Stomach (tissue), 9 donors: ENCODE results near the gene SNX32. TPM values are rescaled to one million over a fixed set of nuclear protein-coding genes. Genes with fewer than 3 reads are reported as not detected.

Experiments
- DNase-seq, 2 donors: peaks; one replicate each; pipeline versions ENCODE4 v3.0.0 to v3.0.0-alpha.2; 2013 to 2019
- H3K27ac ChIP-seq, 5 donors: fragments of 200-600 bp in 4 of 5; sonication (generic) in 4 of 5; one replicate each; pipeline ENCODE4 v1.5.1; 2013 to 2019; ENCODE audit warnings: mild to moderate bottlenecking in 1 of 5, moderate library complexity in 1 of 5
- H3K27me3 ChIP-seq, 3 donors: fragments of 200-600 bp; sonication (generic); one replicate each; pipeline ENCODE4 v1.5.1; 2017 to 2019; ENCODE audit warnings: mixed run types in 1 of 3
- H3K36me3 ChIP-seq, 4 donors: fragments of 200-600 bp; sonication (generic); 1 replicate in 3 of 4; 2 replicates in 1 of 4; pipeline ENCODE4 v1.5.1; 2016 to 2019
- H3K4me1 ChIP-seq, 4 donors: fragments of 200-600 bp; sonication (generic); one replicate each; pipeline ENCODE4 v1.5.1; 2016 to 2019
- H3K4me3 ChIP-seq, 4 donors: fragments of 200-600 bp; sonication (generic) in 3 of 4; one replicate each; pipeline ENCODE4 v1.5.1; 2016 to 2019; ENCODE audit warnings: mild to moderate bottlenecking in 1 of 4
- H3K9me3 ChIP-seq, 4 donors: fragments of 200-600 bp; sonication (generic); one replicate each; pipeline ENCODE4 v1.5.1; 2016 to 2019
- CTCF ChIP-seq, 7 experiments: fragments of 450-650 bp in 4 of 7; fragments of 200-600 bp in 3 of 7; sonication (generic) in 3 of 7; IDR thresholded peaks; one replicate each; pipeline ENCODE4 v1.5.1; 2016 to 2019; ENCODE audit warnings: antibody characterized with exemption in 7 of 7, control low read depth in 2 of 7, mild to moderate bottlenecking in 1 of 7
- EP300 ChIP-seq: sonication (generic); formaldehyde crosslinking; IDR thresholded peaks from one replicate; pipeline ENCODE4 v1.6.1; 2017; ENCODE audit warnings: antibody characterized with exemption
- POLR2A ChIP-seq, 4 donors: fragments of 450-650 bp; IDR thresholded peaks; one replicate each; pipeline ENCODE4 v1.6.1; 2016; ENCODE audit warnings: antibody characterized with exemption in 4 of 4, control low read depth in 2 of 4, mild to moderate bottlenecking in 1 of 4, moderate library complexity in 1 of 4
- POLR2AphosphoS5 ChIP-seq, 3 donors: sonication (generic); formaldehyde crosslinking; IDR thresholded peaks; one replicate each; pipeline ENCODE4 v1.6.1; 2016; ENCODE audit warnings: antibody characterized with exemption in 3 of 3
- WGBS, 5 donors: extraction: QIAGEN DNeasy Blood & Tissue Kit in 3 of 5; methylation state at CpG; one replicate each; pipeline versions ENCODE4 v1.1.5 to v1.1.7; 2013 to 2018; 5-methylcytosine and 5-hydroxymethylcytosine counted together
- intact Hi-C: fragments of 100-400 bp; cut with DNase I; formaldehyde crosslinking; loops from one replicate; pipeline ENCODE4 v1.15.1; 2023; ENCODE audit warnings: low total_unique reads
- polyA plus RNA-seq, 3 donors: library from polyadenylated mRNA; stranded (reverse); fragments of 200-250 nt; gene quantifications; one replicate each; pipeline ENCODE4 v1.2.3, GENCODE V29; 2013
- total RNA-seq, 5 donors: library from RNA; depleted of rRNA; stranded (reverse); fragments of >200 nt; gene quantifications; one replicate each; pipeline versions ENCODE4 v1.1.0 to v1.2.3, GENCODE V29; 2014 to 2016
- donor health status: healthy with polysubstance abuse.
- donor health status: Bipolar disorder and iron deficiency.
- donor health status: healthy.

SNX32 gene
- total and polyA plus RNA-seq, 8 donors: 0.25 to 1.4 (median 0.76) TPM; not detected in 2

DNA sequence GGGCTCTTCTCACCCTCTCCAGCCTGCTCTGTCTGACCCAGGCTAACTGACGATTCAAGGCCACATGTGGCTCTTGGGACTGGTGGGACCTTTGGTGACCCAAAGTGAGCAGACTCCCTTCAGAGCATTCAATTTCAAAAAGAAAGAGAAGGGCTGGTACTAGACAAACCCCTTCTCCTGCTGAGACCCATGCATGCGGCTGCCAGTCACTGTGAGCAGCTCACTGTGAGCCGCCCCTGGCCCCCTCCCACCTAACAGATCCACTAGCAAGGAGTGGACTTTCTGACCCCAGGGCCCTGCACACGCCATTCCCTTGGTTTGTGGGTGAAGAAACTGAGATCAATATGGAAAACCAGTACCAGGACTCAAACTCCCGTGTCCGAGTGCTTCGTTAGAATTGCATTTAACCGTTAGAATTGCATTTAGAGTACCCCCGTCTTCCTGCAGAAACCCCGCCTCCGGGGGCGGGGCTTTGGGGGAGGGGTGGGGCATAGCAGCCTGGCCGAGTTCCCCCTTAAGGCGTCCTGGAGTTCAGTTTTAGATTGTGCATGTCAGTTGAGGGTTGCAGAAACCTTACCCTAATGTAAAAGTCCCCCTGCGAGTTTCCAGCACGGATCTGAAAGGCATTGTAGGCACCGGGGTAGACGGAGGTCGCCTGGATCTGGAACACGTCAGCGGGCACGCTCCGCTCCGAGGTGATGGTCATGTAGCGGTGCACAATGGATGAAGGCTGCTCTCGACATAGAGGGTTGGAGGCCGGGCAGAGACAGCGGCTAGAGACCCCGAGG is 33.7 kb downstream of the SNX32 start:
- H3K4me1 ChIP-seq: peaks cover 20 to 58% (median 34%) of the 10 kb centered on the region in 4 donors
- peaks cover 37 to 83% (median 71%) of the 10 kb centered on the region in 4 donors for H3K36me3 ChIP-seq
- no peaks in the 10 kb centered on the region for H3K9me3 ChIP-seq
- no peak for DNase-seq
- no peak for TF ChIP-seq POLR2AphosphoS5 (IDR thresholded peaks at IDR 0.05)
- no peak for TF ChIP-seq POLR2A (IDR thresholded peaks at IDR 0.05)
- TF ChIP-seq EP300: no peak
- TF ChIP-seq CTCF (IDR thresholded peaks at IDR 0.05): no peak
- no peaks in the 10 kb centered on the region for H3K27me3 ChIP-seq
- intact Hi-C loops: no loop called here
- 60 to 71% (median 63%) methylated on average over 27 to 29 of the region's 29 CpGs for WGBS, 5 donors
- no peak overlapping the region for H3K4me3 ChIP-seq
- no peak overlapping the region for H3K27ac ChIP-seq

DNA sequence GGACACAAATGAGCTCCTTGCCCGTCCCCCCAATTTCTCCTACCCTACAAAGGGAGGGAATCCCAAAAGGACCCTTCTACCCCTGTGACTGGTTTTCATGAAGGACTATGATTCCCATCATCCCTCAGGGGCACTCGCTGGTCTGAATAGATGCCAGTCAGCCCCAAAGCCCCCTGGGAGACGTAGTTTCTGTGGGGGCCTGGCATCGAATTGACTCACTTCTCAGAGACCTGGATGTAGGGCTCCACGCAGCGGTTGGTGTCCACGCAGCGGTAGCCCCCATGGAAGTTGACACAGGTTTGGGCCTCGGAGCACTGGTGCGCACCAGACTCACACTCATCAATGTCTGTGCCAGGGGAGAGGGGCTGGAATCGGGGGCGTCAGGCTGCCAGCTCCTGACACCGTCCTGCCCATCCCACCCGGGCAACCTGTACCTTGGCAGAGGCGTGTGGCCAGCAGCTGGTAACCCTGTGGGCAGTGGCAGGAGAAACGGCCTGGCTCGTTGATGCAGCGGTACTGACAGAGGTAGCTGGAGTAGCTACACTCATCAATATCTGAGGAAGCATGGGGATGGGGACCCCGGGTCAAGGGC is 34.4 kb downstream of the SNX32 start:
- TF ChIP-seq POLR2A (IDR thresholded peaks at IDR 0.05) (no peak), CTCF (IDR thresholded peaks at IDR 0.05) (no peak), POLR2AphosphoS5 (IDR thresholded peaks at IDR 0.05) (no peak), EP300 (no peak)
- WGBS, 5 donors: 81 to 87% (median 84%) methylated on average over 14 to 19 of the region's 19 CpGs
- Histone ChIP-seq H3K27ac (peak overlapping the region in 1 of 5 donors; percentile 20), H3K4me3 (no peak overlapping the region), H3K27me3 (no peaks in the 10 kb centered on the region), H3K9me3 (no peaks in the 10 kb centered on the region), H3K36me3 (peaks cover 30 to 76% (median 64%) of the 10 kb centered on the region in 4 donors), H3K4me1 (peaks cover 26 to 56% (median 36%) of the 10 kb centered on the region in 4 donors)
- DNase-seq: no peak
- intact Hi-C loops: no loop called here

DNA sequence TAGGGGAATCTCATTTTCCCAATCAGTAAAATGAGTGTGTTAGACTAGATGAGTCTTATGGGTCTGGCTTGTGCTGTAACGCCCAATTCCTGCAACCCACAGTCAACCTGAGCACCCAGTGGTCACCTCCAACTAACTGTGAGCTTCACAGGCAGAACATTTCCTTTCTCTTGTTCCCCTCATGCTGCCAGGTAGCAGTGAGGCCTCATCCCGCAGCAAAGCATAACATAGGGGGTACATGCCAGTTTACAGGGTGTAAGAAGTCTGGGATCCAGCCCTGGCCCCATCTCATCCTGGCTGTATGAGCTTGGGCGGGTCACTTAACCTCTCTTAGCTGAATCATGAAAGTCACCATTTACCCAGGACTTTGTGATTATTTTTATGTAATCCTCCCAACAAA is 35.1 kb downstream of the SNX32 start:
- H3K27ac ChIP-seq: peak overlapping the region in 2 of 5 donors; percentile 5 to 8
- no peak overlapping the region for H3K4me3 ChIP-seq
- no peaks in the 10 kb centered on the region for H3K9me3 ChIP-seq
- DNase-seq: no peak
- H3K36me3 ChIP-seq: peaks cover 22 to 69% (median 57%) of the 10 kb centered on the region in 4 donors
- peaks cover 31 to 56% (median 38%) of the 10 kb centered on the region in 4 donors for H3K4me1 ChIP-seq
- intact Hi-C loops: no loop called here
- TF ChIP-seq POLR2A (IDR thresholded peaks at IDR 0.05) (no peak), EP300 (no peak), POLR2AphosphoS5 (IDR thresholded peaks at IDR 0.05) (no peak), CTCF (IDR thresholded peaks at IDR 0.05) (no peak)
- H3K27me3 ChIP-seq: no peaks in the 10 kb centered on the region
- 73 to 90% (median 84%) methylated on average over 3 of the region's 3 CpGs for WGBS, 5 donors

- intact Hi-C loops: no loop called here
- TF ChIP-seq EP300 (no peak), CTCF (IDR thresholded peaks at IDR 0.05) (no peak), POLR2A (IDR thresholded peaks at IDR 0.05) (no peak), POLR2AphosphoS5 (IDR thresholded peaks at IDR 0.05) (no peak)
- Histone ChIP-seq H3K4me1 (peaks cover 34 to 58% (median 41%) of the 10 kb centered on the region in 4 donors), H3K9me3 (no peaks in the 10 kb centered on the region), H3K27ac (peak overlapping the region in 1 of 5 donors; percentile 91), H3K36me3 (peaks cover 14 to 60% (median 48%) of the 10 kb centered on the region in 4 donors), H3K27me3 (no peaks in the 10 kb centered on the region), H3K4me3 (no peak overlapping the region)
- no peak for DNase-seq
- 74 to 80% (median 79%) methylated on average over 23 to 24 of the region's 24 CpGs for WGBS, 5 donors
Measured at GRCh38 chr11:65869643-65870306, 36.0 kb downstream of the SNX32 start.
